ENCODE data around the gene NEK11.
"Not testable (repeated sequence)": the region's sequence is repeated elsewhere in the genome, so short reads cannot be mapped to it uniquely, and the experiment has no call there.

Gene NEK11

GRCh38 chr3:131042271-131042985, 15.8 kb downstream of the NEK11 start:
- not testable (repeated sequence) for DNase-seq (ENCODE audit: low read depth)

- no peak for DNase-seq (ENCODE audit: low read depth)
Measured at GRCh38 chr3:131047582-131047981, 20.9 kb downstream of the NEK11 start.

- no peak for DNase-seq (ENCODE audit: low read depth)
Measured at GRCh38 chr3:131048030-131048429, 21.4 kb downstream of the NEK11 start.

GRCh38 chr3:131050001-131050400, 23.3 kb downstream of the NEK11 start:
- DNase-seq (ENCODE audit: low read depth): no peak

GRCh38 chr3:131053043-131053859, 26.6 kb downstream of the NEK11 start:
- no peak for DNase-seq (ENCODE audit: low read depth)

GRCh38 chr3:131067983-131068382, 41.3 kb downstream of the NEK11 start:
- DNase-seq (ENCODE audit: low read depth): no peak

GRCh38 chr3:131072099-131072559, 45.5 kb downstream of the NEK11 start:
- DNase-seq (ENCODE audit: low read depth): no peak

- DNase-seq (ENCODE audit: low read depth): no peak
Measured at GRCh38 chr3:131072845-131073244, 46.2 kb downstream of the NEK11 start.

- DNase-seq (ENCODE audit: low read depth): no peak
Measured at GRCh38 chr3:131075632-131076328, 49.1 kb downstream of the NEK11 start.

GRCh38 chr3:131077904-131078303, 51.2 kb downstream of the NEK11 start:
- DNase-seq (ENCODE audit: low read depth): no peak

GRCh38 chr3:131079086-131079485, 52.4 kb downstream of the NEK11 start:
- no peak for DNase-seq (ENCODE audit: low read depth)

GRCh38 chr3:131081224-131081623, 54.5 kb downstream of the NEK11 start:
- no peak for DNase-seq (ENCODE audit: low read depth)

GRCh38 chr3:131082246-131082645, 55.6 kb downstream of the NEK11 start:
- DNase-seq (ENCODE audit: low read depth): no peak

- DNase-seq (ENCODE audit: low read depth): no peak
Measured at GRCh38 chr3:131082871-131083863, 56.5 kb downstream of the NEK11 start.

- DNase-seq (ENCODE audit: low read depth): no peak
Measured at GRCh38 chr3:131091768-131092167, 65.1 kb downstream of the NEK11 start.

- no peak for DNase-seq (ENCODE audit: low read depth)
Measured at GRCh38 chr3:131107637-131108433, 81.2 kb downstream of the NEK11 start.

- no peak for DNase-seq (ENCODE audit: low read depth)
Measured at GRCh38 chr3:131109156-131109555, 82.5 kb downstream of the NEK11 start.

- DNase-seq (ENCODE audit: low read depth): no peak
Measured at GRCh38 chr3:131110087-131110486, 83.4 kb downstream of the NEK11 start.

- no peak for DNase-seq (ENCODE audit: low read depth)
Measured at GRCh38 chr3:131114256-131114655, 87.6 kb downstream of the NEK11 start.

GRCh38 chr3:131125684-131126083, 99.0 kb downstream of the NEK11 start:
- no peak for DNase-seq (ENCODE audit: low read depth)

GRCh38 chr3:131140891-131141290, 114.2 kb downstream of the NEK11 start:
- DNase-seq (ENCODE audit: low read depth): no peak

Measured in T follicular helper cell (primary cell).